GM19463 (cell line): ENCODE results near the gene PLD4.
"Not testable (repeated sequence)": the region's sequence is repeated elsewhere in the genome, so short reads cannot be mapped to it uniquely, and the experiment has no call there.

ENCODE experiments used
- ATAC-seq: cut with Tn5 transposase; IDR thresholded peaks from one replicate; pipeline ENCODE4 v1.9.1; 2021; ENCODE audit warnings: mild to moderate bottlenecking, moderate library complexity; ENCODE audit not compliant: unreplicated experiment

PLD4 gene

DNA sequence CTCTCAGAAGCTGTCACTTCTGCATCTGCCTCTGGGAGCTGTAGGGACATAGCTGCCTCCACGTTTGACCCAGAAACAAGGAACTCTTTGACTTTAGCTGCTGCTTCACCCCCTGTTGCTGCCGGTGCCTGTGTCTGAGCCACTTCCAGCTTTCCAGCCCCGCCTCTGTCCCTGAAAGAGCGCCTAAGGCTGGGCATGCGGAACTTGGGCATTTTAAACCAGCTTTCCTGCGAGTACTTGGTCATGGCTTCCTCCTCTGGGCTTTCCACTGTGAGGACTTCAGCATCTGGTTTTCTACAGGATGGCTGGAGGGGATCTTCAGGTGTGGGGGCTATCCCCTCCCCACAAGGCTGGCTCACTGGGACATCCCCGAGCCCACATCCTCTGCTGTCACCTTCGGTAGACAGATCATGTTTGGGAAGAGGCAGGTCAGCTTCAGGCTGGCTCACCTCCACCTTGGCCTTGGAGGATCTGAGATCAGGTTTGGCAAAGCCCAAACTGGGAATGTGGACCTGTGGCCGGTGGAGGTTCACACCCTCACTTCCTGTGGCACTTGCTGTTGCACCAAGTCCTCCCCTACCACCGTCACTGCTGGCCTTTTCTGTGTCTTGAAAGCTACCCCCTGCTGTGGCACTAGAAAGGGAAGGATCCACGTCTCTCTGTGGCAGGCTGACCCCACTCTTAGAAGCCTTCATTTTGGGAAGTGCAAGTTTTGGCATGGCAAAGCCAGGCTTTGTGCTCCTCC is 15.2 kb downstream of the PLD4 start:
- no peak for ATAC-seq

DNA sequence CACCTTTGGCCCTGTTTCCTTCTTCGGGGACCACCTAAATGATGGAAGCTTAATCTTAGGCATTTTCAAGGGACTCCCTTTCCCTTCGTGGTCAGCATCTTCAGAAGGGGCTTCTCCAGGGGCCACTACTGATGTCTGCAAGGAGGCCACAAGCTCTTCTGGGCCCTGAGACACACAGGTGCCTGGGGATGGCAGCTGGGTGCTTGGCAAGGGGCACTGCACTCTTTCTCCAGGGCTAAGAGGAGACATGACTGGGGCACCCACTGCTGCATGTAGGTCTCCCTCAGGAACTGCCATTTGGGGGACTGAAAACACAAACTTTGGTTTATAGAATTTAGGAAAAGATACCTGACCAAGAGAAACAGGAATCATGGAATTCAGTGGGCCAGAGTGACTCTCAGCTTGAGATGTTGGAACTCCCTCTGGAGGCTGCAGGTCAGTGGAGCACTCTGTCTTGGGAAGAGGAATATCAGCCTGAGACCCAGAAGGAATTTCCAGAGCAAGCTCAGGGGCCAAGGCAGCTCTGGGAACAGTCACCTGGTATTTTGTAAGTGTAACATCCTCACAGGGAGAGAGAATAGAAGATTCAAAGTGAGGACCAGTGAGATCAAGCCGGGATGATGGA is 16.0 kb downstream of the PLD4 start:
- ATAC-seq, result no peak

DNA sequence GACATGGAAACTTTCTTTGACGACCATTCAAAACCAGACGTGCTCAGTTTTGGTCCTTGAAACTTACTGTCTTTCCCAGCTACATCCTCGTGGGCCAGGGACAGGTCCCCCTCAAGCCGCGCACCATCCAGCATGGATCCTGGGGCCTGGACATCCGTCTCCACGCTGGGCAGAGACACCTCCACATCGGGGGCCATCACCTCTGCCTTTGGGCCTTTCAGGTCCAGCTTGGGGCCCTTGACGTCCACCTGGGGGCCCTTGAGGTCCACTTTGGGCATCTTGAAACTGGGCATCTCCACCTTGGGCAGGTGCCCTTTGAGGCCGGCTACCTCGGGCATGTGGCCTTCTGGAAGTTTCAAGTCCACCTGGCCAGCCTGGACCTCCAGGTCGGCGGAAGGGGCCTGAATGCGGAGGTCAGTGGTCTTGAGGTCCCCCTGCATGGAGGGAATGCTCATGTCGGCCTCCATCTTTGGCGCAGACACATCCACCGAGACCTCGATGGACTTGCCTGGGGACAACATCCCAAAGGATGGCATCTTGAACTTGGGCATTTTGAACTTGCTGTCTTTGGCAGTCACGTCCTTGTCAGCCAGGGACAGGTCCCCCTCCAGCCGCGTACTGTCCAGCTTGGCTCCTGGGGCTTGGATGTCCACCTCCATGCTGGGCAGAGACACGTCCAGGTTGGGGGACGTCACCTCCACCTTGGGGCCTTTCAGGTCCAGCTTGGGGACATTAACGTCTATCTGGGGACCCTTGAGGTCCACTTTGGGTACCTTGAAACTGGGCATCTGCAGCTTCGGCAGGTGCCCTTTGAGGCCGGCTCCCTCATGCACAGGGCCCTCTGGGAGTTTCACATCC is 17.1 kb downstream of the PLD4 start:
- ATAC-seq, result no peak

GRCh38 chr14:104942586-104942985 is 17.9 kb downstream of the PLD4 start:
- no peak for ATAC-seq

DNA sequence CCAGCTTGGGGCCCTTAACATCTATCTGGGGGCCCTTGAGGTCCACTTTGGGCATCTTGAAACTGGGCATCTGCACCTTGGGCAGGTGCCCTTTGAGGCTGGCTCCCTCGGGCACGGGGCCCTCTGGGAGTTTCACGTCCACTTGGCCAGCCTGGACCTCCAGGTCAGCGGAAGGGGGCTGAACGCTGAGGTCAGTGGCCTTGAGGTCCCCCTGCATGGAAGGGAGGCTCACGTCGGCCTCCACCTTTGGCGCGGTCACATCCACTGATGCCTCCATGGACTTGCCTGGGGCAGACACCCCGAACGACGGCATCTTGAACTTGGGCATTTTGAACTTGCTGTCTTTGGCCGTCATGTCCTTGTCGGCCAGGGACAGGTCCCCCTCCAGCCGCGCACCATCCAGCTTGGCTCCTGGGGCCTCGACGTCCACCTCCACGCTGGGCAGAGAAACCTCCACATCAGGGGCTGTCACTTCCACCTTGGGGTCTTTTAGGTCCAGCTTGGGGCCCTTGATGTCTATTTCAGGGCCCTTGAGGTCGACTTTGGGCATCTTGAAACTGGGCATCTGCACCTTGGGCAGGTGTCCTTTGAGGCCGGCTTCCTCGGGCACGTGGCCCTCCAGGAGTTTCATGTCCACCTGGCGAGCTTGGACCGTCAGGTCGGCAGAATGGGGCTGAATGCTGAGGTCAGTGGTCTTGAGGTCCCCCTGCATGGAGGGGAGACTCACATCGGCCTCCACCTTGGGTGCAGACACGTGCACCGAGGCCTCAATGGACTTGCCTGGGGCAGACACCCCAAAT is 18.7 kb downstream of the PLD4 start:
- not testable (repeated sequence) for ATAC-seq

- ATAC-seq, result not testable (repeated sequence)
These were observed 19.3 kb downstream of the PLD4 start for GRCh38 chr14:104944016-104944308.

GRCh38 chr14:104944436-104945205 is 19.9 kb downstream of the PLD4 start:
- ATAC-seq, result not testable (repeated sequence)

DNA sequence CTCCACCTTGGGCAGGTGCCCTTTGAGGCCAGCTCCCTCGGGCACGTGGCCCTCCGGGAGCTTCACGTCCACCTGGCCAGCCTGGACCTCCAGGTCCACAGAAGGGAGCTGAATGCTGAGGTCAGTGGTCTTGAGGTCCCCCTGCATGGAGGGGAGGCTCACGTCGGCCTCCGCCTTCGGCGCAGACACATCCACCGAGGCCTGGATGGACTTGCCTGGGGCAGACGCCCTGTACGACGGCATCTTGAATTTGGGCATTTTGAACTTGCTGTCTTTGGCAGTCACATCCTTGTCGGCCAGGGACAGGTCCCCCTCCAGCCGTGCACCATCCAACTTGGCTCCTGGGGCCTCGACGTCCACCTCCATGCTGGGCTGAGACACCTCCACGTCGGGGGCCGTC is 20.6 kb downstream of the PLD4 start:
- not testable (repeated sequence) for ATAC-seq

GRCh38 chr14:104945986-104946965 is 21.6 kb downstream of the PLD4 start:
- ATAC-seq, result not testable (repeated sequence)

GRCh38 chr14:104947201-104947600 is 22.5 kb downstream of the PLD4 start:
- ATAC-seq, result not testable (repeated sequence)

DNA sequence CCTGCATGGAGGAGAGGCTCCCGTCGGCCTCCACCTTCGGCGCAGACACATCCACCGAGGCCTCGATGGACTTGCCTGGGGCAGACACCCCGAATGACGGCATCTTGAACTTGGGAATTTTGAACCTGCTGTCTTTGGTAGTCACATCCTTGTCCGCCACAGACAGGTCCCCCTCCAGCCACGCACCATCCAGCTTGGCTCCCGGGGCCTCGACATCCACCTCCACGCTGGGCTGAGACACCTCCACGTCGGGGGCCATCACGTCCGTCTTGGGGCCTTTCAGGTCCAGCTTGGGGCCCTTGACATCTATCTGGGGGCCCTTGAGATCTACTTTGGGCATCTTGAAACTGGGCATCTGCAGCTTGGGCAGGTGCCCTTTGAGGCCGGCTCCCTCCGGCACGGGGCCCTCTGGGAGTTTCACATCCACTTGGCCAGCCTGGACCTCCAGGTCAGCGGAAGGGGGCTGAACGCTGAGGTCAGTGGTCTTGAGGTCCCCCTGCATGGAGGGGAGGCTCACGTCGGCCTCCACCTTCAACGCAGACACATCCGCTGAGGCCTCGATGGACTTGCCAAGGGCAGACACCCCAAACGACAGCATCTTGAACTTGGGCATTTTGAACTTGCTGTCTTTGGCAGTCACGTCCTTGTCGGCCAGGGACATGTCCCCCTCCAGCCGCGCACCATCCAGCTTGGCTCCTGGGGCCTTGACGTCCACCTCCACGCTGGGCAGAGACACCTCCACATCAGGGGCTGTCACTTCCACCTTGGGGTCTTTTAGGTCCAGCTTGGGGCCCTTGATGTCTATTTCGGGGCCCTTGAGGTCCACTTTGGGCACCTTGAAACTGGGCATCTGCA is 23.4 kb downstream of the PLD4 start:
- not testable (repeated sequence) for ATAC-seq

DNA sequence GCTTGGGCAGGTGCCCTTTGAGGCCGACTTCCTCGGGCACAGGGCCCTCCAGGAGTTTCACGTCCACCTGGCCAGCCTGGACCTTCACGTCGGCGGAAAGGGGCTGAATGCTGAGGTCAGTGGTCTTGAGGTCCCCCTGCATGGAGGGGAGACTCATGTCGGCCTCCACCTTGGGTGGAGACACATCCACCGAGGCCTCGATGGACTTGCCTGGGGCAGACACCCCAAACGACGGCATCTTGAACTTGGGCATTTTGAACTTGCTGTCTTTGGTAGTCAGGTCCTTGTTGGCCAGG is 24.0 kb downstream of the PLD4 start:
- ATAC-seq, result no peak

DNA sequence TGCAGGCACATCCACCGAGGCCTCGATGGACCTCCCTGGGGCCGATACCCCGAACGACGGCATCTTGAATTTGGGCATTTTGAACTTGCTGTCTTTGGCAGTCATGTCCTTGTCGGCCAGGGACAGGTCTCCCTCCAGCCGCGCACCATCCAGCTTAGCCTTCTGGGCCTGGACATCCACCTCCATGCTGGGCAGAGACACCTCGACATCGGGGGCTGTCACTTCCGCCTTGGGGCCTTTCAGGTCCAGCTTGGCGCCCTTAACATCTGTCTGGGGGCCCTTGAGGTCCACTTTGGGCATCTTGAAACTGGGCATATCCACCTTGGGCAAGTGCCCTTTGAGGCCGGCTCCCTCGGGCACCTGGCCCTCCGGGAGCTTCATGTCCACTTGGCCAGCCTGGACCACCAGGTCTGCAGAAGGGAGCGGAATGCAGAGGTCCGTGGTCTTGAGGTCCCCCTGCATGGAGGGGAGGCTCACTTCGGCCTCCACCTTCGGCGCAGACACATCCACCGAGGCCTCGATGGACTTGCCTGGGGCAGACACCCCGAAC is 24.8 kb downstream of the PLD4 start:
- ATAC-seq, result not testable (repeated sequence)

DNA sequence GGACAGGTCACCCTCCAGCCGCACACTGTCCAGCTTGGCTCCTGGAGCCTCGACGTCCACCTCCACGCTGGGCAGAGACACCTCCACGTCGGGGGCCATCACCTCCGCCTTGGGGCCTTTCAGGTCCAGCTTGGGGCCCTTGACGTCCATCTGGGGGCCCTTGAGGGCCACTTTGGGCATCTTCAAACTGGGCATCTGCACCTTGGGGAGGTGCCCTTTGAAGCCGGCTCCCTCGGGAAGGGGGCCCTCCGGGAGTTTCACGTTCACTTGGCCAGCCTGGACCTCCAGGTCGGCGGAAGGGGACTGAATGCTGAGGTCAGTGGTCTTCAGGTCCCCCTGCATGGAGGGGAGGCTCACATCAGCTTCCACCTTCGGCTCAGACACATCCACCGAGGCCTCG is 25.3 kb downstream of the PLD4 start:
- ATAC-seq, result no peak

DNA sequence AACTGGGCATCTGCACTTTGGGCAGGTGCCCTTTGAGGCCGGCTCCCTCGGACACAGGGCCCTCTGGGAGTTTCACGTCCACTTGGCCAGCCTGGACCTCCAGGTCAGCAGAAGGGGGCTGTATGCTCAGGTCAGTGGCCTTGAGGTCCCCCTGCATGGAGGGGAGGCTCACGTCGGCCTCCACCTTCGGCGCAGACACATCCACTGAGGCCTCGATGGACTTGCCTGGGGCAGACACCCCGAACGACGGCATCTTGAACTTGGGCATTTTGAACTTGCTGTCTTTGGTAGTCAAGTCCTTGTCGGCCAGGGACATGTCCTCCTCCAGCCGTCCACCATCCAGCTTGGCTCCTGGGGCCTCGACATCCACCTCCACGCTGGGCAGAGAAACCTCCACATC is 26.0 kb downstream of the PLD4 start:
- ATAC-seq, result not testable (repeated sequence)

DNA sequence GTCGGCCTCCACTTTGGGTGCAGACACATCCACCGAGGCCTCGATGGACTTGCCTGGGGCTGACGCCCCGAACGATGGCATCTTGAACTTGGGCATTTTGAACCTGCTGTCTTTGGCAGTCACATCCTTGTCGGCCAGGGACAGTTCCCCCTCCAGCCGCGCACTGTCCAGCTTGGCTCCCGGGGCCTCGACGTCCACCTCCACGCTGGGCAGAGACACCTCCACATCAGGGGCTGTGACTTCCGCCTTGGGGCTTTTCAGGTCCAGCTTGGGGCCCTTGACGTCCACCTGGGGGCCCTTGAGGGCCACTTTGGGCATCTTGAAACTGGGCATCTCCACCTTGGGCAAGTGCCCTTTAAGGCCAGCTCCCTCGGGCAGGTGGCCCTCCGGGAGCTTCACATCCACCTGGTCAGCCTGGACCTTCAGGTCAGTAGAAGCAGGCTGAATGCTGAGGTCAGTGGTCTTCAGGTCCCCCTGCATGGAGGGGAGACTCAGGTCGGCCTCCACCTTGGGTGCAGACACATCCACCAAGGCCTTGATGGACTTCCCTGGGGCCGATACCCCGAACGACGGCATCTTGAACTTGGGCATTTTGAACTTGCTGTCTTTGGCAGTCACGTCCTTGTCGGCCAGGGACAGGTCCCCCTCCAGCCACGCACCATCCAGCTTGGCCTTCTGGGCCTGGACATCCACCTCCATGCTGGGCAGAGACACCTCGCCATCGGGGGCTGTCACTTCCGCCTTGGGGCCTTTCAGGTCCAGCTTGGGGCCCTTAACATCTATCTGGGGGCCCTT is 27.4 kb downstream of the PLD4 start:
- not testable (repeated sequence) for ATAC-seq

DNA sequence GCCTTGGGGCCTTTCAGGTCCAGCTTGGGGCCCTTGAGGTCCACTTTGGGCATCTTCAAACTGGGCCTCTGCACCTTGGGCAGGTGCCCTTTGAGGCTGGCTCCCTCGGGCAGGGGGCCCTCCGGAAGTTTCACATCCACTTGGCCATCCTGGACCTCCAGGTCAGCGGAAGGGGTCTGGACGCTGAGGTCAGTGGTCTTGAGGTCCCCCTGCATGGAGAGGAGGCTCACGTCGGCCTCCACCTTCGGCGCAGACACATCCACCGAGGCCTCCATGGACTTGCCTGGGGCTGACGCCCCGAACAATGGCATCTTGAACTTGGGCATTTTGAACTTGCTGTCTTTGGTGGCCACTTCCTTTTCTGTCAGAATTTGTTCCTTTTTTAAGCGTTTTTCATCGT is 28.4 kb downstream of the PLD4 start:
- ATAC-seq, result no peak
